HG03108 (cell line): ENCODE measurements around the gene PRDX2.

Experiments used
- ATAC-seq: cut with Tn5 transposase; IDR thresholded peaks from one replicate; pipeline ENCODE4 v1.9.1; 2021; ENCODE audit warnings: moderate library complexity; ENCODE audit not compliant: unreplicated experiment

The PRDX2 gene

GRCh38 chr19:12756150-12756883 is 45.3 kb downstream of the PRDX2 start:
- ATAC-seq = no peak

DNA sequence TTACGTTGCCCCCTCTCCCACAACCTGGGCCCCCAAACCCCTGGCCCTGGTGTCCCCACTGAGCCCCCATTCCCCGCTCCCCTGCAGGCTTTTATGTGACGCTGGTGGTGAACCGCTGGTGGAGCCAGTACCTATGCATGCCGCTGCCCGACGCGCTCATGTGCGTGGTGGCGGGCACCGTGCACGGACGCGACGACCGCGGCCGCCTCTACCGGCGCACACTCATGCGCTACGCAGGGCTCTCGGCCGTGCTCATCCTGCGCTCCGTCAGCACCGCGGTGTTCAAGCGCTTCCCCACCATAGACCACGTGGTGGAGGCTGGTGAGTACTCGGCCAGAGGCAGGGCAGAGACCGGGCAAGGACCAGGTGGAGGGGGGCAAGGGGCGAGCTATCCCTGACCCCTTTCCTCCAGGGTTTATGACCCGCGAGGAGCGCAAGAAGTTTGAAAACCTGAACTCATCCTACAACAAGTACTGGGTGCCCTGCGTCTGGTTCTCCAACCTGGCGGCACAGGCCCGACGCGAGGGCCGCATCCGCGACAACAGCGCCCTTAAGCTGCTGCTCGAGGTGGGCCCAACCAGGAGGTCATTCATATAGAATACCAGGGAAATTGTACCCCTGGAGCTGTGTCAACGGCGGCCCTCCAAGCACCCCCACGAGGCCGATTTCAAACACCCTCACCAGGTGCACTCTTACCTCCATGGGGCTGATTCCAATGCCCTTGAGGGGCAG is 47.0 kb downstream of the PRDX2 start:
- ATAC-seq = no peak

DNA sequence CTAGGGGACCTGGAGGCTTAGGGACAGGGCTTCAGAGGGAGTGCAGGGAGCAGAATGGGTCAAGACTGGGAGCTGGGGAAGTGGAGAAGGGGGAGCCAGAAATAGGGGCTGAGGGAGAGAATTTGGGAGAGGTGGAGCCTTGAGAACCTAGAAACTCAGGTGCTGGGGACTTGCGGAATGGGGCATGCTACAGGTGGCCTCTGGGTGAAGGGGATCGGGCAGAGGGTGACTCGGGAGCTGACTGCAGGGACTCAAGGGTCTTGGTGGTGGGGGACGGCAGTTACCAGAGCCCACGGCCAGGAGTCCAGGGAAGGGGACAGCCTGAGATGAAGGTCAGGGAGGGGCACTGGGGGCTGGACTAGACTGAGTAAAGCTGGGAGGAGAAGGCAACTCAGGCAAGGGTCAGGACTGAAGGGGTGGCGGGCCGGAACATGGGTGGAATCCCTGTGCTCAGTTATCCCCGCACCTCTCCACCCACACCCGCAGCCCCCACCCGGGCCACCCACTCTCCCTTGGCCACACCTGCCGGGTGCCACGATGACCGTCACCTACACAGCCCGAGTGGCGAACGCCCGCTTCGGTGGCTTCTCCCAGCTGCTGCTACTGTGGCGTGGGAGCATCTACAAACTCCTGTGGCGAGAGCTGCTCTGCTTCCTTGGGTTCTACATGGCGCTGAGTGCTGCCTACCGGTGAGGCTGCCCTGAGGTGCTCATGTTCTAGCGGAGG is 49.4 kb downstream of the PRDX2 start:
- no peak for ATAC-seq

DNA sequence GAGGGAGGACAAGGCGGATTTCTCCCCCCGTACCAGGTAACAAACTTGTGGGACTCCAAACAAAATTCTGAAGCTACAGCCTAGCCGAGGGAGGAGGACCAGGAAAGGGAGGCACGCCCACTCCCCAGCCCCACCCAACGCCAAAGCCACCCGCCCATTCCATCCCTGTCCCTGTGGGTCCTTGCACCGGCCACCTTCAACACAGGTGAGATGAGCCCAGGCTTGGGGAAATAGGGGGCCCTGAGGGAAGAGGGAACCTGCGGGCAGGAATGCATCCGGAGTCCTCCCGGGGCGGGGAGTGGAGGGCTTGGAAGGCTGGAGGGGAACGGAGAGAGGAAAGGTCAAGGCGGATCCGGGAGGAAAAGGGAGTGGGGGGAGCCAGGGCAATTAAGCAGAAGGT is 50.0 kb downstream of the PRDX2 start, which contains the start of gene BEST2:
Gene BEST2 (plus strand): TSS at position 157 of the 400 bp plus-strand sequence. CDS start 802 bp downstream, outside the sequence.
- no peak for ATAC-seq

DNA sequence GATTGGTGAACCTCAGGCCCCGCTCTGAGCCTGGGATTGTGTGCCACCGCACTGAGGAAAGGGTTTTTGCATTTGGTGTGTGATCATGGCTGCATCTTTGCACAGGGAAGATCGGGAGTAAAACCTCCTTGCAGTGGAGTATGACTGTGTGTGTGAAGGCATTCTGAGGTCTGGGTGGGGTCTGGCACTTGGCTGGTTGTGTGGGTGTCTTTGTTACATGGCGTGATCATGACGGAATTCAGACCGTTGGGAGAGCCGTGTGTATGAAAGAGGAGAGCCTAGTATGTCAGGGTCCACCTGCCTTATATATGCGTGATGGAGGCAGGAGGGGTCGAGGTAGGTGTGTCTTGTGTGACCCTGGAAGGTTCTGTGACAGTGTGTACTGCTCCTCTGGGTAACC is 50.7 kb downstream of the PRDX2 start:
- no peak for ATAC-seq

- ATAC-seq = no peak
Measured at GRCh38 chr19:12749938-12750521, 51.6 kb downstream of the PRDX2 start.

GRCh38 chr19:12748489-12748888 is 53.1 kb downstream of the PRDX2 start:
- ATAC-seq = no peak
